HG03565 (cell line): ENCODE results near the gene INO80C.

Experiments
- ATAC-seq: cut with Tn5 transposase; IDR thresholded peaks from one replicate; pipeline ENCODE4 v1.9.1; 2021; ENCODE audit warnings: mild to moderate bottlenecking, moderate library complexity; ENCODE audit not compliant: unreplicated experiment

The INO80C gene

DNA sequence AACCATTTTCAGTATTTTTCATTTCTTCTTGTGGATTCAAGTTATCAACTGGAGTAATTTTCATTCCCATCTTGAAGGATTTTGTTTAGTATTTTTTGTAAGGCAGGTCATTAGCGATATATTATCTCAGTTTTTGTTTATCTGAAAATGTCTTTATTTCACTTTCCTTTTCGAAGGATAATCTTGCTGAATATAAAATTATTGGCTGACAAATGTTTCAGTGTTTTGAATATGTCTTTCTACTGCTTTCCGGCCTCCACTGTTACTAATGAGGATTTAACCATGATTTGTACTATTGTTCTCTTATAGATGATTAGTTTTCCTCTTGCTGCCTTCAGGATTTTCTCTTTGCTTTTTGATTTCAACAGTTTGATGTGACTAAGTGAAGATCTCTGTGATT is 62.4 kb downstream of the INO80C start:
- ATAC-seq, result no peak

- no peak for ATAC-seq
These were observed 65.2 kb downstream of the INO80C start for GRCh38 chr18:35432565-35433001.

DNA sequence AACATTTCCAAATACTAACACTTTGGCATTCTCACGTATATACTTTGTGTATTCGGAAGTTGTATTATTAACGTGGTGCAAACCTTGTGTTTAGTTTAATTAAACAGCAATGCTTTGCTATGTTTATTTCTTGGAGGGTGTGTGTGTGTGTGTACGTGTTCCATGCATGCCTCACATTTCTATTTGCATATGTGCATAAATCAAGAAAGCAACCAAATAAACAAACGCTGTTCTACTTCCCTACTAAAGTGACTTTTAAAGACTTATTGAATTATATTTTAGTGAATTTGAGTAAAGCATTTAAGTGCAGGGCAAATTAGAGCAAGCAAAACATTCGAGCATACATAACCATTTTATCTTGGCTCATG is 66.4 kb downstream of the INO80C start:
- no peak for ATAC-seq

GRCh38 chr18:35430721-35431373 is 66.9 kb downstream of the INO80C start:
- ATAC-seq, result no peak

DNA sequence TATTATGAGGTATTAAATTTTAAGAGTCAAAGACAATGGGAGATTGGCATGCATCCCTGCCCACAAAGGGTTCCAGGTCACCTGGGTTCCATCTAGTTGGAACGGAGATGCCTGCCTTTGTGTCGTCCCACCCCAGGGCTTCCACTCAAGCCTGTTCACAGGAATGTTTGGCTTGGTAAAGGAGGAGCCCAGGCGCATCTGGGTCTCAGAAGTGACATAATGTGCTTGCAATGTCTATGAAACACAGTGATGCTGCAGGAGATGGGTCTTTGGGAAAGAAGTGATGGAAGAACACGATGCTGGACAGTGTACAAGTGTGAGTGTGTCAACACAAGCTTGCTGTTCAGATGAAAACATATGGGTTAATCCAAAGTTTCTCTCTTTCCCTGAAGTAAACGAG is 71.0 kb downstream of the INO80C start:
- ATAC-seq, result no peak

GRCh38 chr18:35424356-35424755 is 73.4 kb downstream of the INO80C start:
- ATAC-seq, result no peak

DNA sequence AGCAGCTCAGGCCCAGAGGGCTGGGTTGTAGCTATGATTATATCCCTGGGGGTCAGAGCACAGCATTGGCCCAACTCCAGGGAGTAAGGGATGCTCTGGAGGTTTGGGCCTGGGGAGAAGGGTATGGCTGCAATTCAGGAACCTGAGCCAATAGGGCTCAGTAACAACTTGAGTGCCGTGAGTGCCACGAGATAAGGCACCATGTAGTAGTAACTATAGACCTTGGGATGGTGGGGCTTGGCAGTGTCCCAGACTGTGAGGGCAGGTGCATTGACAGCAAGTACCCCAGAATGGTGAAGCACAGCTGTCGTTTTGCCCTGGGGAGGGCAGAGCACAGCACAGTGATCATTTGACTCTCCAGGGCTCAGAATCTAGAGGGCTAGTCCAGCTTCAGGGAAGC is 75.5 kb downstream of the INO80C start:
- no peak for ATAC-seq

GRCh38 chr18:35418610-35419009 is 79.2 kb downstream of the INO80C start:
- ATAC-seq, result no peak
